ENCODE results near the gene MCC.
"Not testable (repeated sequence)": the region's sequence is repeated elsewhere in the genome, so short reads cannot be mapped to it uniquely, and the experiment has no call there.

The MCC gene

GRCh38 chr5:113073629-113074034 lies 414.6 kb downstream of the MCC start:
- H3K27ac Mint-ChIP-seq; ATAC-seq; H3K4me1 Mint-ChIP-seq; H3K9me3 Mint-ChIP-seq; H3K36me3 Mint-ChIP-seq; H3K4me3 Mint-ChIP-seq; DNase-seq (ENCODE audit: low spot score in 2 of 2): not testable (repeated sequence)

DNA sequence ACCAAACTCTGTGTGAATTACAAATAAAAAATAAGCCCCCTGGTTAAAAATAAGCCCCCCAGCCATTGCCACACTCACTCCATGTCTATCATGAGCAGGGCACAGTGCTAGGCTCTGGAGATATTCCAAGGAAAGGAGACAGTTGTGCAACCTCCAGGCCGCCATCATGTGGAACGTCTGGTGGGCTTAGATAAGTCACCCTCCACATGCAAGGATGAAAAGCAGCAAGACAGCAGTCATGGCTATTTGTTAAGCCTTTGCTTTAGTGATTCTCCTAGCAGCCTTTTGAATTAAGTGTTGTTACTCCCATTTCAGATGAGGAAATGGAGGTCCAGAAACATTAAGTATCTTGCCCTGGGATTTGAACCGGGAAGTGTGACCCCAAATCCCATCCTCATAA lies 416.9 kb downstream of the MCC start:
- no peaks in the 10 kb centered on the region for H3K36me3 Mint-ChIP-seq
- H3K4me3 Mint-ChIP-seq = no peak overlapping the region
- DNase-seq (ENCODE audit: low spot score in 2 of 2) = no peak
- H3K9me3 Mint-ChIP-seq = no peaks in the 10 kb centered on the region
- ATAC-seq = no peak
- H3K4me1 Mint-ChIP-seq = no peaks in the 10 kb centered on the region
- H3K27ac Mint-ChIP-seq = no peak overlapping the region

DNA sequence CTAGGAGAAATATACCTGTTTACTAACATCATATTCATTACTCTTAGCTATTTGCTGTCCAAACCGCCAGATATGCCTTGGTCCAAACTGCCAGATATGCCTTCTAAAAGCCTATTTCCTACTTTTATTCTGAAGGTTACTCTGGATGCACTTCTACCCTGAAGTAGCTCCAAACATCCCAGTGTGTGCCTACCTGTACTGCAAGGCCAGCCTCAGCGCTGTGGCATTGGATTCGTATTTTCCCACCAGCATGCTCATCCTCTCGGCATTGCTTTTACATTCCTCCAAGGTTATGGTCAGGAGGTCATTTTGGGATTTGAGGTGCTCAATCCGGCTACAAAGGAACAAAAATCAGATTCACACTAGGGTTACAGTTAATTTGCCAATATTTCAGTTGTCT lies 417.4 kb downstream of the MCC start:
- no peak for ATAC-seq
- Mint-ChIP-seq H3K36me3 (no peaks in the 10 kb centered on the region), H3K27ac (no peak overlapping the region), H3K4me1 (no peaks in the 10 kb centered on the region), H3K4me3 (no peak overlapping the region), H3K9me3 (no peaks in the 10 kb centered on the region)
- DNase-seq (ENCODE audit: low spot score in 2 of 2) = no peak

DNA sequence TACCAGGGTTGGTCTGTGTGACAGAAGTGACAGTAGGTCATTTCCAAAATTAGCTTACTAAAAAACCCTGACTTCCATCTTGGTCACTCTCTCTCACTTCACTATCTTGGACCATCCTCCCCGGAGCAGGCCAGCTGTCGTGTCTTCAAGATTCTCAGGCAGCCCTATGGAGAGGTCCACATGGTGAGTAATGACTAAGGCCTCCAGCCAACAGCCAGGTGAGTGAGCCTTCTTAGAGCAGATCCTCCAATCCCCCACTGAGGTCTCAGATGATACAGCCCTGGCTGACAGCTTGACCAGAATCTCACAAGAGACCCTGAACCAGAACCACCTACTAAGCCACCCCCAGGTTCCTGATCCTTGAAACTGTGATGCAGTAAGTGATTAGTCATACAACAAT lies 419.7 kb downstream of the MCC start:
- H3K9me3 Mint-ChIP-seq = no peaks in the 10 kb centered on the region
- ATAC-seq = peak; percentile 48
- H3K4me1 Mint-ChIP-seq = peaks cover 3% of the 10 kb centered on the region
- DNase-seq (ENCODE audit: low spot score in 2 of 2) = no peak
- no peaks in the 10 kb centered on the region for H3K36me3 Mint-ChIP-seq
- no peak overlapping the region for H3K4me3 Mint-ChIP-seq
- no peak overlapping the region for H3K27ac Mint-ChIP-seq

- Mint-ChIP-seq H3K4me1 (peaks cover 11% of the 10 kb centered on the region), H3K36me3 (no peaks in the 10 kb centered on the region), H3K4me3 (no peak overlapping the region), H3K27ac (no peak overlapping the region), H3K9me3 (no peaks in the 10 kb centered on the region)
- ATAC-seq = no peak
- DNase-seq (ENCODE audit: low spot score in 2 of 2) = no peak
These were observed 420.5 kb downstream of the MCC start for GRCh38 chr5:113067635-113068344.

GRCh38 chr5:113065626-113066025 lies 422.6 kb downstream of the MCC start:
- H3K36me3 Mint-ChIP-seq = no peaks in the 10 kb centered on the region
- H3K27ac Mint-ChIP-seq = no peak overlapping the region
- DNase-seq (ENCODE audit: low spot score in 2 of 2) = no peak
- peaks cover 25% of the 10 kb centered on the region for H3K4me1 Mint-ChIP-seq
- H3K9me3 Mint-ChIP-seq = no peaks in the 10 kb centered on the region
- ATAC-seq = no peak
- no peak overlapping the region for H3K4me3 Mint-ChIP-seq

GRCh38 chr5:113064806-113065205 lies 423.4 kb downstream of the MCC start:
- Mint-ChIP-seq H3K4me1 (peaks cover 25% of the 10 kb centered on the region), H3K36me3 (no peaks in the 10 kb centered on the region), H3K27ac (no peak overlapping the region), H3K9me3 (no peaks in the 10 kb centered on the region), H3K4me3 (no peak overlapping the region)
- DNase-seq (ENCODE audit: low spot score in 2 of 2) = no peak
- ATAC-seq = no peak

- DNase-seq (ENCODE audit: low spot score in 2 of 2) (no peak), ATAC-seq (no peak)
- Mint-ChIP-seq H3K27ac (no peak overlapping the region), H3K4me1 (peaks cover 25% of the 10 kb centered on the region), H3K36me3 (no peaks in the 10 kb centered on the region), H3K9me3 (no peaks in the 10 kb centered on the region), H3K4me3 (no peak overlapping the region)
These were observed 424.3 kb downstream of the MCC start for GRCh38 chr5:113063927-113064326.

GRCh38 chr5:113062869-113063508 lies 425.3 kb downstream of the MCC start:
- DNase-seq (ENCODE audit: low spot score in 2 of 2) (no peak), ATAC-seq (peak; percentile 56)
- Mint-ChIP-seq H3K36me3 (no peaks in the 10 kb centered on the region), H3K4me1 (peaks cover 25% of the 10 kb centered on the region), H3K27ac (peak overlapping the region; percentile 43), H3K9me3 (no peaks in the 10 kb centered on the region), H3K4me3 (peak overlapping the region; percentile 40)

DNA sequence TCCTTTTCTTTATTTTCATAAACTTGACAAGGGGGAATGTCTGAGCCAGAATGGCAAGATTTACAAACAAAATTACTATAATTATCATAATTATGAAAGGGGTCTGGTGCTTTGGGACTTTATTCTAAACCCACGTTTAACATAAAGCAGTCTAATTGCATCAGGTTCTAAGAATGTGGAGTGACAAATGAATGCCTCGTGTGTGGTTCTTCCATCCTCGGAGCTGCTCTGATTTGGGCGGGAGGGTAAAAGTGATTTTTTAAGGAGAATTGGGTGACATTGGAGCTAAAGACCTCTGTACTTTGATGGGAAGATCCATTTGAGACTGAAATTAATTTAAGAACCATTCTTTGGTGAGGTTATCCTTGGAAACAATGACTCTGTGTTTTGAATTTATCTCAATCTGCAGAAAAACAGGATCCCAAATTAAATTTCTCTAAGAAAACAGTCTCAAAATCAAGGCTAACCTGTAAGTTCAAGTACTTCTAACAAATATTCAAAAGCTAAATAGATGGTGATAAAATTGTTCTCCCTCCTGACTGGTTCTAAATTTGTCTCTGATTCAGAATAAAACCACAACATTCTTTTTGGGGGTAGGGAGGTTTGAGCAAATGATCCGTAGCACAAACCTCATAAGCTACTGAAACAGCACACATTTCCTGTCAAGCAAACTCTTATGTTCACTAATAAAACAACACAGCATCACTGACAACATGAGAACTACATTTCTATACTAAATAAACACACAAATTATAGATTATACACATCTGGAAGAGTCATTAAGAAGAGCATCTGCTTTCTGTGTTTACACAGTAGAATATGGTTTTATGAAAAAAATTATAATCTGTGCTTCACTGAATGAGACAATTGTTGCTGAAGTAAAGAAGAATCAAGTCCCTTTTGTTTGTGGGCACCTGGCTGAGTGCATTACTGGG lies 426.1 kb downstream of the MCC start:
- no peak for DNase-seq (ENCODE audit: low spot score in 2 of 2)
- Mint-ChIP-seq H3K27ac (peak overlapping the region; percentile 43), H3K36me3 (no peaks in the 10 kb centered on the region), H3K9me3 (no peaks in the 10 kb centered on the region), H3K4me3 (peak overlapping the region; percentile 40), H3K4me1 (peaks cover 25% of the 10 kb centered on the region)
- ATAC-seq = peak; percentile 72

DNA sequence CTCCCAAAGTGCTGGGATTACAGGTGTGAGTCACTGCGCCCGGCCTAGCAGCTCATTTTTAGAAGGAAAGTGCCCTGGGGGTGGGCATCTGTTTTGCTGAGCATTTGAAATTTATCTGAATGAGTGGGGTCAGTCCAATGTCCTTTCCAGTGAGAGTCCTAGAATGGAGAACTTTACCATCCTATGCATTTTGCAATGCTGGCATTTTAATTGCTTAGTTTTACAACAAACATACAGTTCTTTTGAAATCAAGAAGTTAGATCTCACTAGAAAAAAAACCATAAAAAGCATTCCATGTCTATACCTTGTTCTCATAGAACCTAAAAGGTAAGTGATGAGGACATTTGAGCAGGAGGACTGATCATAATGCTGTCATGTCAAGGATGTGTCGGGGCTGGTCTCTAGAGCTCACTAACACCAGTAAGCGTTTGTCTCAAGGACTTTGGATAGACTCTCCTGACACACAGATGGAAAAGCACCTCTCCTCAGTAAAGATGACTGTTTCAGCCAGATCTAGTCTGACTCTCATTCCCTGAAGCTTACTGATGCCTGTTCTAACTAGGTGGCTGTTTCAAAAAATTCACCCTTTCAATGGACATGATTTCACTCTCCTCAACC lies 427.7 kb downstream of the MCC start:
- Mint-ChIP-seq H3K36me3 (no peaks in the 10 kb centered on the region), H3K27ac (peak overlapping the region; percentile 29), H3K9me3 (no peaks in the 10 kb centered on the region), H3K4me1 (peaks cover 25% of the 10 kb centered on the region), H3K4me3 (no peak overlapping the region)
- no peak for ATAC-seq
- no peak for DNase-seq (ENCODE audit: low spot score in 2 of 2)

DNA sequence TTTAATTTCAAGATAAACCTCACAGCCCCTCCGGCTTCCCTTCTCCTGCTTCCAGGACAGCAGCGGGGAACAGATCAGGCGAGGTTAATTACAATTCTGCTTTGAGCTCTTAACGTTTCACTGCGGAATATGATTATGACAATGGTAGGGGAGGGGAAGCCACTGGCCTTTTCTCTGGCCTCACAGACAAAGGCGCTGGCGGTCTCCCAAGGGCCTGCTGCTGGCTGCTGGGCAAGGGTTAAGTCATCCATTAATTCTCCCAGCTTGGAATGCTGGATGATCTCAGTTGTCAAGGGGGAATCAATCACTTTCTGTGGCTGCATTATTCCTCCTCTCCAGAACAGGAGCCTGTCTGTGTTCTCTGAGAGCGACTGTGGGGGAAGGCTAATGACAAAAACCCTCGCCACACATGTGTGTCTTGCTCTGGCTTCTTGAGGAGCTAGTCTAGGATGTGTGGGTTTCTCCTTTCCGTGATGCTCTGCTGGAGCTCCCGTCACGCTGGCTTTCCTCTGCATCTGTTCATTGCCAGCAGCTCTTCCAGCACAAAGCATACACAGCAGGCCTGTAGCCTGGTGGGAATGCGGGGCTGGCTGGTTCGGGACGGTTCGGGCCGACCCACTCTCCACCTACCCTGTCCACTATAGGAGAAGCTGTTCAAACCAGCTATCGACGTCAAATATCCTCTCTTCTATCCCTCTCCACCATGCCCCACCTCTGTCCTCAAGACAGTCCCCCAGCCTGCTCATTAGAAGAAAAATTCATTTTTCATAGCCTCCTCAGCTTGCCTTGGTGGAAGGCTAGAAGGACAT lies 428.8 kb downstream of the MCC start:
- Mint-ChIP-seq H3K27ac (no peak overlapping the region), H3K9me3 (no peaks in the 10 kb centered on the region), H3K36me3 (no peaks in the 10 kb centered on the region), H3K4me1 (peaks cover 25% of the 10 kb centered on the region), H3K4me3 (no peak overlapping the region)
- DNase-seq (ENCODE audit: low spot score in 2 of 2) (no peak), ATAC-seq (no peak)

DNA sequence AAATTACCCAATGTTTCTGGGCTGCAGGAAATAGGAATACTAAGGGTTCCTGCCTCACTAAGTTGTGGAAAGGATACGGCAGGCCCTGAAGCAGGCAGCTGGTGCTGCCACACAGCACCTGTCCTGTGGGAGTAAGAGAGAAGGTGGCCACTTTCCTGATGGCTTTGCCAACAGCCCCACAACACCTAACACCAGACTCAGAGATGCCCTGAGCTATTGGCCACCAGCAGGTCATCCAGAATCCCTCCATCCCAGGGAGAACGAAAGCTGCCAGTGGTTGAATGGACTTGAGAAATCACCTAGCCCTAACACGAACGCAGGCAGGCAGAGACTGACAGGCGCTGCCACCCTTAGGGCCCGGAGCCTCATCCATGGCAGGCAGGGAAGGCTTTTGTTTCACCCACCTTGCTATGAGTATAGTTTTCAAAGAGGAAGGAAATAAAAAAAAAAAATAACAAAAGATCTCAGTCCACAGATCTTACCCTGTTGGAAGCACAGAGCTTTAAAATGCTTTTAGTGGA lies 429.5 kb downstream of the MCC start:
- H3K36me3 Mint-ChIP-seq = no peaks in the 10 kb centered on the region
- H3K27ac Mint-ChIP-seq = no peak overlapping the region
- ATAC-seq (no peak), DNase-seq (ENCODE audit: low spot score in 2 of 2) (no peak)
- H3K9me3 Mint-ChIP-seq = no peaks in the 10 kb centered on the region
- H3K4me1 Mint-ChIP-seq = peaks cover 24% of the 10 kb centered on the region
- H3K4me3 Mint-ChIP-seq = no peak overlapping the region

DNA sequence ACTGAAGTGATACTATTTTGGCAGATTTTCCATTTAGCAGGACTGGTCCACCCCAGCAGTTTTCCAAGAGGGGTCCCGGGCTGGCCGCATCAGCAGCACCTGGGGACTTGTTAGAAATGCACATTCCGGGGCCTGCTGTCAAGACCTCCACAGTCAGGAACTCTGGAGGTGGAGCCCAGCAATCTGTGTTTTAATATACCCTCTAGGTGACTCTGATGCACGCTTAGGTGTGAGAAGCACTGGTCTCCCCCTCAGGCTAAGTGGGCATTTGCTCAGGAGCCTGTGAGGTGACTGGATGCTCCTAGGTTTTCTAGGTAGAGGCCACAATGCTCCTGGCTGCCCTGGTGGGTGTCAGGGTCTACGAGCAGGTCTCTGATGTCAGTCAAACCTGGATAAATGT lies 430.0 kb downstream of the MCC start:
- Mint-ChIP-seq H3K4me1 (peaks cover 19% of the 10 kb centered on the region), H3K27ac (no peak overlapping the region), H3K36me3 (no peaks in the 10 kb centered on the region), H3K9me3 (no peaks in the 10 kb centered on the region), H3K4me3 (no peak overlapping the region)
- ATAC-seq = no peak
- no peak for DNase-seq (ENCODE audit: low spot score in 2 of 2)
